ELR (cell line): ENCODE data around the gene ZEB2.

ENCODE experiments used
- DNase-seq: peaks from one replicate; pipeline ENCODE4 v3.0.0-alpha.2; 2015; ENCODE audit warnings: low read depth

Gene ZEB2

GRCh38 chr2:144496092-144496976 lies 23.6 kb downstream of the ZEB2 start:
- no peak for DNase-seq

- no peak for DNase-seq
These were observed 24.5 kb downstream of the ZEB2 start for GRCh38 chr2:144495227-144496091.

- DNase-seq, result peak; percentile 17
These were observed 26.7 kb downstream of the ZEB2 start for GRCh38 chr2:144493027-144493809.

DNA sequence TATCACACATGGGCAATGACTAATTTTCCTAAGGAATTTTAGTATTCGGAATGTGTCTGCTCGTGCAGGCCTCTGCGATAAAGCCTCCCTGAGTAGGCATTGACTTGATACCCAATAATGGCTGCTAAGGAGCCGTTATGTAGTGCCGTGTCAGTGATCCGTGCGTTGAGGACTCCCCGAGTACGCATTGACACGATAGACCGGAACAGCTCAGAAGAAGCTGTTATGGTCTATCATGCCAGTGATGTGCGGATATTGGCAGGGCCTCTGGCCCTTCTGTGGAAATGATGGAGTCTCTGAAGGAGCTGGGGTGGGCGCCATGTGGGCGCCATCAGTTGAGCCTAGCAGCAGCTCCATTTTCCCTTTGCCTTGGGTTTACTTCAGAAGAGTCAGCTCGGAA lies 29.1 kb downstream of the ZEB2 start:
- no peak for DNase-seq

GRCh38 chr2:144490017-144490416 lies 29.9 kb downstream of the ZEB2 start:
- DNase-seq, result peak; percentile 15

DNA sequence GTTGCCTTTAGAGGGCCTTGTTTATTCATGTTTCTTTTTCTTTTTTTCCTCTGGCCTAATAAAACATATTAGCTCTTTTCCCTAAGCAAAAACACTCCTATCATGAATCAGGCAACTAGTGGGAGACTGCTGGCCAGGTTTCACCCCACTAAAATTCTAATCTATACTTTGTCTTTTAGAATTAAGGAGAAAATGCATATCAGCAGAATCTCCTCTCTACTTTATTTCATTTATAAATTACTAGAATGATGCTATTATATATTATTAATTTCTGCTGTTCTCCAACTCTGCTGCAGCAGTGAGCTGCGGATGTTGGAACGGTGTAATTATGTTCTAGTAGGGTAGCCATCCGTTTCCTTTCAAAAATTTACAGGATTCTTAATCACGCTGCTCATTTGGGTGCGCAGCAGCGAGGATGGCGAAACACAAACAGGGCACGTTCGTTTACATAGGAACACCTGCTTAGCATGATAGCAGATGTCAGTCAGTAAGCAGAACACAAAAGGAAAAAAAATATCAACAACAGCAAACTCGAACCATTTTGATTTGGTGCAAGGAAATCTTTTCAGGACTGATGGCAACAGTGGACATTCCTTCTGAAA lies 30.5 kb downstream of the ZEB2 start:
- DNase-seq, result no peak

DNA sequence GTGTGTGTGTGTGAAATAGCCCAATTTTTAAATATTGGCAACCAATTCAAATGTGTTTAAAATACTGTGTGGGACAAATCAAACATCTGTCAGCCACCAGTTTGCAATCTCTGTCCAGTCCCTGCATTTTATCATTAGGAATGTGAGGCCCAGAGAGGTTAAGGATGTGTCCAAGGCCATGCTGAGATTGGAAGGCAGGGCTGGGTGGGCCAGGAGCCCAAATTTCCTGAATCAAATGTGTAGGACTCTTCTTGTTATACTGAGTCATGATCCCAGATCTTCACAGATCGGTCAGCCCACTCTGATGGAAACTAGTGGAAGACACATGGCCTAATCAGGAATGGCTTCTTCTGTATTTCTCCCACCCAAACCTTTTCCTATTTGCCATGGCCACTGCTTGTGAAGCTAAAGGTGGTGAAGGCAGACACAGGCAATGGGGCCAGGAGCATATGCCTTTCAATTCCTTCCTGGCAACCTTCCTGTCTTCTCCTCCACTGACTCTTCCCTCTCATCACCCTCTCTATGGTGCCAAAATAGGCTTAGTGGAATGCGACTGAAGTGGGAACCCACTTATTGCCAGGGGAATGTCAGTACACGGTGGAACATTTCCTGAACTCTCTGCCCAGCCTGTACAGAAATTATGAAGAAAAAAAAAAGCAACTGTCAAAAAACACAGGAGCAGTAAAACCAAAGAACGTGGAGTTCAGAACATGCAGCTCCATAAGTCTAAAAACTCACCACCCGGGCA lies 35.5 kb downstream of the ZEB2 start:
- DNase-seq, result no peak

DNA sequence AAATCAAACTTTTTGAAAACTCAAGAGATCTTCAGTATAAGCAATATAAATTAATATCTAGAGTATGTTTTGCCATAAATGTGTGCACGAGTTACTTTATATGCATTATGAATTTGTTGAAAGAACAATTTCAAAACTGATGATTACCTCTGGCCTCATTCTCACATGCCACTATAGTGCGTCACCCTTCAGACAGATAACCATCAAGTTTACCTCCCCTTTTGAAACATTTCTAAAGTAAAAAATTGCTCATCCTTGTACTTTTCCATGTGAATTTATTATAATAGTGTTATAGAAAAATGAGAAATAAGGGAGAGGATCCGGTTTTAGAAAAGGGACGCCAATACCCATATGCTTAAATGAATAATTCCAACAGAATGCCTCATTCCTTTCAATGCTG lies 38.3 kb downstream of the ZEB2 start:
- DNase-seq, result peak; percentile 26

- DNase-seq, result no peak
These were observed 38.8 kb downstream of the ZEB2 start for GRCh38 chr2:144481109-144481508.

GRCh38 chr2:144480285-144480684 lies 39.6 kb downstream of the ZEB2 start:
- DNase-seq, result no peak

DNA sequence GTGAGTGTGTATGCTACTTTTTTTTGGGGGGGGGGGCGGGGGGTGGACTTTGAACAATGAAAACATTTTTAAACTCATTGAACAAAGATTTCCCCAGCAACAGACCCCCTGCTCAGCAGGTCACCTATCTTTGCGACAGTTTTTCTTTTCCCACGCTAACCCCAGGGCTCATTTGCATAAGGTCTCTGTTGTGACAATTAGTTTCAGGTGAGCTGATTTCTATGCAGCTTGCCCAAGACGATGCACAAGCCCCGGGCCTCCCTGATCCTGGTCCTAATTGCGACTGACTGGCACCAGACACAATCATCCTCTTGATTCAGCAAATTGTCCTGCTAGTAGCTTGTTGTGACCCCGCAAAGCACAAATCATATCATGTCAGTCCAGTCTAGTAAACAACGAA lies 40.3 kb downstream of the ZEB2 start:
- DNase-seq, result no peak

- DNase-seq, result peak; percentile 34
These were observed 40.8 kb downstream of the ZEB2 start for GRCh38 chr2:144479138-144479537.

GRCh38 chr2:144477957-144478311 lies 42.0 kb downstream of the ZEB2 start:
- DNase-seq, result no peak

DNA sequence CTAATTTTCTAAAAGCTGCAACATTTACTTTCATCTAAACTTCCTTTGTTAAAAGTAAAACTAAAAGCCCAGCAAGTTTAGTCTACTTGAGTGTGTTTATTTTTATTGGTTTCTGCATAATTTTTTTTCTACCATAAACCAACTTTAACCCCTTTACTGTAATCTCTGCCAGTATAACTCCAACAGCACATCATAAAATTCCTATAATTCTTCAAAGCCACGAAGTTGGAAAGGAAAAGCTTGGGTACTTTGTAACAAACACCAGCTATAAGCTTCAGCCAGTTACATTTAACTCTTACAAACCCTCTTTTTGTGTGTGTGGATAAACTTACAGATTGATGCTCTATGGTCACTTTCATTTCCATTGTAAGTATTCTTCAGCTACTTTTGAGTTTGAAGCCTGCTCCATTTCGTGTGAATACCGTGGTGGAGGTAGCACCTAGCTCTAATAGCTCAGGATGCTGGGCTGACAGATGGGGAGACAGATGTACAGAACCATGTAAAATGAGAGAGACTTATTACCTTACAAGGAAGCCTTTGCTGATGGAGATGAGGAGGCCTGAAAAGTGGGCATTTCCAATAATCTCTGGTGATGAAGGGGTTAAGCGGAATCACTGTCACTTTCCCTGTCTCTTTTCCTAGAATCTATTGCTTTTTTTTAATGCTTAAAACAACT lies 42.5 kb downstream of the ZEB2 start:
- DNase-seq, result no peak

DNA sequence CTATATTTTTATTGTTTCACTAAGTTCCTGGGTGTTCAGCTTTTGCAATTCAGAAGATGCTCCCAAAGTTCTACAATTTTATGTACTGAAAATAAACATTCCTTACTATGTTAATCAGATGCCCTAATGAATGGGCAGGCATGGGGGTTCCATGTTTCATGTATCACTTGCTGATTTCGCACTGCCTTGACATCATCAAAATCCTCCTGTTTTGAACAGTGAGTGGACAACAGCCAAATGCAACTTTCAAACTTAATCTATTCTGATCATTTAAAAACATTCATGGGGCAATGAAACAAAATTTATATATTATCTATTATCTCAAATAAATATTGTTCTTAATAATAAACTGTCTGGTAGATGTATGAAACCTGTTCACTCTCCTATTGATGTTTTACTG lies 43.2 kb downstream of the ZEB2 start:
- no peak for DNase-seq

DNA sequence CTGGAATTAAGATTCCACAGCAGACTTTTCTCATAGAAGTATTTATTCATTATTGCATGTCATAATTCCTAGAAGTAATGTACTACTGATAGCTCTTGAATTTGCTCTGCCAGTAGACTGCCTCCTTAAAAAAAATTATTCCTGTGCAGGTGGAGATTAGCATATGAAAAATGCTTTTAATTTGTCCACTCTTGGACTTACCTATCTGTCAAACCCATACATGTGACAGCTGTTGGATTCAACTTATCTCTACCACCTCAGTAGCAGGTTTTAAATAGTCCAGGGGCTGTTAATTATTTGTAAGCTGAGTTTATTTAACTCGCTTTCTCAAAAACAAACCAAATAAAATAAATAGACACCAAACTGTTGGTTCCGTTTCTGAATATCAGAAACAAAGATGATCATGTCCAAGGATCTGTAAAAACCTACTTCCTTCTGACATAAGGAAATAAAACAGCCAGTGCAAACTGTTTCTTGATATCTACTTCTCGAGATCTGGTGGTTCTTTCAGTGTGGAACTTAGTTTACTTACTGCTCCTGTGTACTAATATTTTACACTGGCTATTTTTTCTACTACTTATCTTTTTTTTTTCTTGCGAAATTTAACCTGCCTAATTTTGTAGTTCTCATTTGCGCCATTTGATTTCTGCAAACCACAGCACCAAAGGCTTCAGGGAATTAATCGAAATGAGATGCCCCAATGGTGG lies 44.2 kb downstream of the ZEB2 start:
- no peak for DNase-seq

DNA sequence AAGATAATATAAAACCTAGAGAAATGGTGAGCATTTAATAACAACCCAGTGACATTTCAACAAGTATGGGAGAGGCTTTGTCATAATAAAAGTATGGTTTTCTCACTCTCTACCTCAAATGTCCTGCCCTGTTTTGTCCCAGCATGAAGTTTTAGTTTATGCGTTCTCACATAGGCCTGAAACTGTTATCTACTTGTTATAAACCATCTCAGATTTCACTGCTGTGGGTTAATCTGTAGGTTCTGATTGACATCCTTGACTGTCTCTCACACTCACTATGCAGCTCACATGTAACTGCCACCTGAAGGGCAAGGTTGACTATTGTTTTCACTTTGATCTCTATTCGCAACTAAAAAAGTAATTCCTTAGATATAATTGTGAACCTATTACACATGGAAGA lies 44.9 kb downstream of the ZEB2 start:
- no peak for DNase-seq

DNA sequence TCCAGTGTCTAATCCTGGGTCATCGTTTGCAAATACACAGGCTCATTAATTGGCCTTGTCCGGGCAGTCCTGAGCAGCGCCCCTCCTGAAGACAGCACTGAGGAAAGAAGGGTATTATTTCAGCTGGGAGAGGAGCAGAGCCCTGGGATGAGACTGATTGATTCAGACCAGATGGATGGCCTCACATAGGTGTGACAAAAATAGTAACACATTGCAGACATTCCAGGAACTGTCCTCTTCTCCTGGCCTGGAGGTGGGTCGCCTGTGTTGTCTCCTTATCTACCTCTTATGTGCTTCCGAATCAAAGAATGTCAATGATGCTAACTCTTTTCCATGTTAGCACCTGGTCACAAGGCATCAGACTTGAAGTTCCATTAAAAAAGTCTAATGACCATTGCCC lies 45.9 kb downstream of the ZEB2 start:
- DNase-seq, result no peak

DNA sequence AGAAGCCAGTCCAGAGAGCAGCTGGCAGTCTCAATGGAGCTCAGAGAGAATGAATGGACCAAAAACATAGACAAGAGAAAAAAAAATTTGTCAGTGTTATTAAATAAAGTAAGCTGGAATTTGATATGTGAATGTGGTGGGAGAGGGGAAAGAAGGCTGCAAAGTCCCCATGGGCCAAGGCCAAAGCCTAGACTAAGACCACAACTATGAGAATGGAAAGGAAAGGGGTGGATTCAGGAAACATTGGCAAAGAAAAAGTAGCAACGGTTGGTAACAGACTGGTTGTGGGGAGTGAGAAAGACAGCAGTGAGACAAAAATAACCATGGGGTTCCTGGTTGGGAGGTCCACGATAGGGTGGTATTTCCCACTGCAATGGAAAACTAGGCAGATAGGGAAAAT lies 47.0 kb downstream of the ZEB2 start:
- DNase-seq, result no peak

- DNase-seq, result no peak
These were observed 47.9 kb downstream of the ZEB2 start for GRCh38 chr2:144472046-144472412.
